ENCODE results near the gene TNRC6C. TPM values are rescaled to one million over a fixed set of nuclear protein-coding genes. Genes with fewer than 3 reads are reported as not detected.

TNRC6C gene
- total RNA-seq, 2 experiments from 2014 or later, result 74.7 TPM

GRCh38 chr17:78039581-78039980 lies 81.1 kb downstream of the TNRC6C start:
- H3K9me3 Mint-ChIP-seq, result no peaks in the 10 kb centered on the region
- H3K36me3 Mint-ChIP-seq, result peaks cover 31% of the 10 kb centered on the region
- H3K4me3 Mint-ChIP-seq, result no peak overlapping the region
- DNase-seq (no peak), ATAC-seq (ENCODE audit: low read depth) (no peak)
- POLR2A ChIA-PET, result no interaction called here
- peaks cover 5% of the 10 kb centered on the region for H3K4me1 Mint-ChIP-seq
- H3K27ac Mint-ChIP-seq, result no peak overlapping the region
- no peaks in the 10 kb centered on the region for H3K27me3 Mint-ChIP-seq

- POLR2A ChIA-PET, result no interaction called here
- H3K27me3 Mint-ChIP-seq, result no peaks in the 10 kb centered on the region
These were observed 82.2 kb downstream of the TNRC6C start for GRCh38 chr17:78040440-78041385.

GRCh38 chr17:78041386-78042179 lies 83.1 kb downstream of the TNRC6C start:
- DNase-seq (no peak), ATAC-seq (ENCODE audit: low read depth) (no peak)
- no peak overlapping the region for H3K27ac Mint-ChIP-seq
- peaks cover 41% of the 10 kb centered on the region for H3K36me3 Mint-ChIP-seq
- no peaks in the 10 kb centered on the region for H3K27me3 Mint-ChIP-seq
- peak overlapping the region; percentile 67 for H3K4me3 Mint-ChIP-seq
- POLR2A ChIA-PET, result no interaction called here
- H3K9me3 Mint-ChIP-seq, result no peaks in the 10 kb centered on the region
- peaks cover 10% of the 10 kb centered on the region for H3K4me1 Mint-ChIP-seq

More at GRCh38 chr17:78040440-78041385, 82.2 kb downstream of the TNRC6C start:
- Mint-ChIP-seq H3K9me3 (no peaks in the 10 kb centered on the region), H3K4me1 (peaks cover 10% of the 10 kb centered on the region), H3K4me3 (peak overlapping the region; percentile 67), H3K36me3 (peaks cover 35% of the 10 kb centered on the region), H3K27ac (peak overlapping the region; percentile 54)
- ATAC-seq (ENCODE audit: low read depth), result peak; percentile 65
- peak; percentile 39 for DNase-seq

- Mint-ChIP-seq H3K27me3 (no peaks in the 10 kb centered on the region), H3K4me1 (peaks cover 8% of the 10 kb centered on the region), H3K9me3 (no peaks in the 10 kb centered on the region), H3K27ac (no peak overlapping the region), H3K4me3 (no peak overlapping the region), H3K36me3 (peaks cover 38% of the 10 kb centered on the region)
- no peak for DNase-seq
- POLR2A ChIA-PET, result no interaction called here
- no peak for ATAC-seq (ENCODE audit: low read depth)
These were observed 84.0 kb downstream of the TNRC6C start for GRCh38 chr17:78042542-78042941.

- Mint-ChIP-seq H3K27me3 (no peaks in the 10 kb centered on the region), H3K4me1 (peaks cover 8% of the 10 kb centered on the region), H3K27ac (no peak overlapping the region), H3K36me3 (peaks cover 35% of the 10 kb centered on the region), H3K9me3 (no peaks in the 10 kb centered on the region), H3K4me3 (no peak overlapping the region)
- DNase-seq (no peak), ATAC-seq (ENCODE audit: low read depth) (no peak)
- POLR2A ChIA-PET, result no interaction called here
These were observed 84.5 kb downstream of the TNRC6C start for GRCh38 chr17:78043031-78043430.

GRCh38 chr17:78044280-78044835 lies 85.9 kb downstream of the TNRC6C start:
- H3K9me3 Mint-ChIP-seq, result no peaks in the 10 kb centered on the region
- H3K4me3 Mint-ChIP-seq, result no peak overlapping the region
- H3K27me3 Mint-ChIP-seq, result no peaks in the 10 kb centered on the region
- peaks cover 39% of the 10 kb centered on the region for H3K36me3 Mint-ChIP-seq
- POLR2A ChIA-PET, result no interaction called here
- DNase-seq, result no peak
- ATAC-seq (ENCODE audit: low read depth), result no peak
- peaks cover 10% of the 10 kb centered on the region for H3K4me1 Mint-ChIP-seq
- H3K27ac Mint-ChIP-seq, result no peak overlapping the region

- peak; percentile 55 for ATAC-seq (ENCODE audit: low read depth)
- Mint-ChIP-seq H3K4me1 (peaks cover 13% of the 10 kb centered on the region), H3K9me3 (no peaks in the 10 kb centered on the region), H3K27ac (no peak overlapping the region), H3K36me3 (peaks cover 47% of the 10 kb centered on the region), H3K27me3 (no peaks in the 10 kb centered on the region), H3K4me3 (no peak overlapping the region)
- POLR2A ChIA-PET, result no interaction called here
- no peak for DNase-seq
These were observed 86.8 kb downstream of the TNRC6C start for GRCh38 chr17:78045316-78045715.

- Mint-ChIP-seq H3K4me1 (peaks cover 12% of the 10 kb centered on the region), H3K9me3 (no peaks in the 10 kb centered on the region), H3K27ac (no peak overlapping the region), H3K27me3 (no peaks in the 10 kb centered on the region), H3K4me3 (no peak overlapping the region), H3K36me3 (peaks cover 51% of the 10 kb centered on the region)
- POLR2A ChIA-PET, result no interaction called here
- ATAC-seq (ENCODE audit: low read depth), result no peak
- DNase-seq, result no peak
These were observed 88.4 kb downstream of the TNRC6C start for GRCh38 chr17:78046923-78047322.

- Mint-ChIP-seq H3K9me3 (no peaks in the 10 kb centered on the region), H3K4me1 (peaks cover 12% of the 10 kb centered on the region), H3K36me3 (peaks cover 46% of the 10 kb centered on the region), H3K4me3 (no peak overlapping the region), H3K27ac (no peak overlapping the region), H3K27me3 (no peaks in the 10 kb centered on the region)
- ATAC-seq (ENCODE audit: low read depth) (no peak), DNase-seq (no peak)
- POLR2A ChIA-PET, result no interaction called here
These were observed 90.1 kb downstream of the TNRC6C start for GRCh38 chr17:78048346-78049292.

- Mint-ChIP-seq H3K36me3 (peaks cover 43% of the 10 kb centered on the region), H3K27me3 (no peaks in the 10 kb centered on the region), H3K9me3 (no peaks in the 10 kb centered on the region), H3K4me1 (peaks cover 12% of the 10 kb centered on the region), H3K4me3 (no peak overlapping the region), H3K27ac (no peak overlapping the region)
- DNase-seq, result no peak
- POLR2A ChIA-PET, result interaction anchor here (0.5 kb wide), 1 partner anchor 11 kb away, joined by 3 read pairs; no protein-coding TSS in a partner anchor
- ATAC-seq (ENCODE audit: low read depth), result no peak
These were observed 91.1 kb downstream of the TNRC6C start for GRCh38 chr17:78049609-78050008.

GRCh38 chr17:78051186-78051972 lies 92.9 kb downstream of the TNRC6C start:
- H3K27me3 Mint-ChIP-seq, result no peaks in the 10 kb centered on the region
- POLR2A ChIA-PET, result no interaction called here
- H3K36me3 Mint-ChIP-seq, result peaks cover 31% of the 10 kb centered on the region
- ATAC-seq (ENCODE audit: low read depth) (no peak), DNase-seq (no peak)
- H3K27ac Mint-ChIP-seq, result no peak overlapping the region
- H3K9me3 Mint-ChIP-seq, result no peaks in the 10 kb centered on the region
- no peak overlapping the region for H3K4me3 Mint-ChIP-seq
- H3K4me1 Mint-ChIP-seq, result peaks cover 7% of the 10 kb centered on the region

GRCh38 chr17:78053777-78054468 lies 95.4 kb downstream of the TNRC6C start:
- POLR2A ChIA-PET, result no interaction called here
- ATAC-seq (ENCODE audit: low read depth), result no peak

More at GRCh38 chr17:78053777-78054468, 95.4 kb downstream of the TNRC6C start:
- Mint-ChIP-seq H3K36me3 (peaks cover 25% of the 10 kb centered on the region), H3K9me3 (no peaks in the 10 kb centered on the region), H3K27ac (no peak overlapping the region), H3K4me3 (no peak overlapping the region), H3K4me1 (peaks cover 6% of the 10 kb centered on the region), H3K27me3 (no peaks in the 10 kb centered on the region)
- DNase-seq, result no peak

Measured in activated naive CD8-positive, alpha-beta T cell treated with anti-CD3 and anti-CD28 coated beads, Interleukin-2, amount 10 ng/mL, durations not matched to agents 7 days and 5 days (primary cell).